SU-DHL-6 (cell line): ENCODE data around the gene NECAB2.
"Not testable (repeated sequence)": the region's sequence is repeated elsewhere in the genome, so short reads cannot be mapped to it uniquely, and the experiment has no call there.

Experiments used
- H2AFZ ChIP-seq: fragments of 200-600 bp; sonication (generic); 2 replicates; pipeline ENCODE4 v1.6.1; 2014; ENCODE audit warnings: low read depth, mild to moderate bottlenecking, moderate library complexity, mixed read lengths, antibody characterized with exemption, low read length; ENCODE audit not compliant: severe bottlenecking
- H3F3A ChIP-seq: fragments of 200-600 bp; shearing (Covaris generic); 2 replicates; pipeline ENCODE4 v1.6.0; 2016; ENCODE audit warnings: antibody characterized with exemption, mild to moderate bottlenecking; ENCODE audit not compliant: insufficient read depth
- H3K27ac ChIP-seq: fragments of 200-600 bp; sonication (generic); 2 replicates; pipeline ENCODE4 v1.5.1; 2016; ENCODE audit warnings: low read depth, mild to moderate bottlenecking, low read length, moderate library complexity, mixed read lengths
- H3K27me3 ChIP-seq: fragments of 200-600 bp; sonication (generic), shearing (Covaris generic); 2 replicates; pipeline ENCODE4 v1.6.0; 2014; ENCODE audit warnings: mild to moderate bottlenecking, low read length
- H3K36me3 ChIP-seq: fragments of 200-600 bp; sonication (generic); 2 replicates; pipeline ENCODE4 v1.6.1; 2014; ENCODE audit warnings: mild to moderate bottlenecking, low read length, mixed read lengths
- H3K4me2 ChIP-seq: fragments of 300-600, 200-600 bp; shearing (Covaris generic), sonication (generic); 2 replicates; pipeline ENCODE4 v1.6.0; 2014; ENCODE audit warnings: low read length, low read depth, mild to moderate bottlenecking; ENCODE audit not compliant: poor library complexity, severe bottlenecking
- H3K4me3 ChIP-seq: fragments of 200-600 bp; sonication (generic); 2 replicates; pipeline ENCODE4 v1.5.1; 2014; ENCODE audit warnings: antibody characterized with exemption, low read length, mild to moderate bottlenecking, mixed read lengths; ENCODE audit not compliant: insufficient read depth, poor library complexity, severe bottlenecking
- H3K79me2 ChIP-seq: fragments of 200-600 bp; sonication (generic); 2 replicates; pipeline ENCODE4 v1.6.1; 2014; ENCODE audit warnings: mild to moderate bottlenecking, low read length, moderate library complexity; ENCODE audit not compliant: insufficient read depth
- H3K9ac ChIP-seq: fragments of 200-600 bp; sonication (generic); 2 replicates; pipeline ENCODE4 v1.7.0; 2014; ENCODE audit warnings: mild to moderate bottlenecking, low read length
- H3K9me2 ChIP-seq: fragments of 200-600 bp; sonication (generic); replicated peaks from 2 replicates; pipeline ENCODE4 v1.6.1; 2014; ENCODE audit warnings: low read length; ENCODE audit not compliant: insufficient read depth
- H3K9me3 ChIP-seq: fragments of 200-600 bp; sonication (generic); 2 replicates; pipeline ENCODE4 v1.6.1; 2014; ENCODE audit warnings: low read length, mixed read lengths; ENCODE audit not compliant: insufficient read depth
- H4K20me1 ChIP-seq: fragments of 200-600 bp; sonication (generic); 2 replicates; pipeline ENCODE4 v1.6.1; 2014; ENCODE audit warnings: low read depth, mild to moderate bottlenecking, antibody characterized with exemption, low read length, moderate library complexity, mixed read lengths
- CTCF ChIP-seq: fragments of 200-600 bp; sonication (generic); IDR thresholded peaks from one replicate; pipeline ENCODE4 v1.5.1; 2017; ENCODE audit warnings: antibody characterized with exemption, mild to moderate bottlenecking, low read length, moderate library complexity; ENCODE audit not compliant: insufficient read depth, poor library complexity, severe bottlenecking
- EZH2phosphoT487 ChIP-seq: fragments of 200-600 bp; sonication (generic), shearing (Covaris generic); conservative IDR thresholded peaks from 2 replicates; pipeline ENCODE4 v1.6.1; 2018; ENCODE audit warnings: mild to moderate bottlenecking, antibody characterized with exemption, low read length, moderate library complexity, mixed read lengths

The NECAB2 gene

GRCh38 chr16:83940630-83941378 is 27.2 kb upstream of the NECAB2 start:
- Histone ChIP-seq H3K4me3 (no peak overlapping the region), H3K4me2 (no peak overlapping the region), H3K9ac (no peak overlapping the region)

GRCh38 chr16:83941546-83941945 is 26.5 kb upstream of the NECAB2 start:
- H3K9ac ChIP-seq, H3F3A ChIP-seq, H3K27ac ChIP-seq, H2AFZ ChIP-seq, H3K27me3 ChIP-seq, H3K36me3 ChIP-seq, H3K9me2 ChIP-seq, H3K79me2 ChIP-seq, H3K4me3 ChIP-seq, H3K4me2 ChIP-seq, H3K9me3 ChIP-seq, H4K20me1 ChIP-seq: not testable (repeated sequence)

More at GRCh38 chr16:83940630-83941378, 27.2 kb upstream of the NECAB2 start:
- H3K9me3 ChIP-seq, result no peaks in the 10 kb centered on the region
- no peaks in the 10 kb centered on the region for H3K27me3 ChIP-seq
- no peaks in the 10 kb centered on the region for H4K20me1 ChIP-seq
- H3K9me2 ChIP-seq, result no peaks in the 10 kb centered on the region
- TF ChIP-seq CTCF (no peak), EZH2phosphoT487 (no peak)
- H3K79me2 ChIP-seq, result no peaks in the 10 kb centered on the region
- H3K36me3 ChIP-seq, result no peaks in the 10 kb centered on the region
- no peak overlapping the region for H2AFZ ChIP-seq
- H3K27ac ChIP-seq, result no peak overlapping the region
- H3F3A ChIP-seq, result no peaks in the 10 kb centered on the region

- H4K20me1 ChIP-seq, result no peaks in the 10 kb centered on the region
- no peaks in the 10 kb centered on the region for H3K9me2 ChIP-seq
- H3F3A ChIP-seq, result no peaks in the 10 kb centered on the region
These were observed 26.0 kb upstream of the NECAB2 start for GRCh38 chr16:83942074-83942473.

More at GRCh38 chr16:83942074-83942473, 26.0 kb upstream of the NECAB2 start:
- TF ChIP-seq CTCF (no peak), EZH2phosphoT487 (no peak)
- H3K27me3 ChIP-seq, result no peaks in the 10 kb centered on the region
- H3K79me2 ChIP-seq, result no peaks in the 10 kb centered on the region
- H2AFZ ChIP-seq, result no peak overlapping the region
- no peak overlapping the region for H3K4me3 ChIP-seq
- H3K27ac ChIP-seq, result no peak overlapping the region
- no peak overlapping the region for H3K9ac ChIP-seq
- no peaks in the 10 kb centered on the region for H3K36me3 ChIP-seq
- no peak overlapping the region for H3K4me2 ChIP-seq
- H3K9me3 ChIP-seq, result no peaks in the 10 kb centered on the region
